ENCODE results near the gene DENND2C. TPM values are rescaled to one million over a fixed set of nuclear protein-coding genes. Genes with fewer than 3 reads are reported as not detected.

Gene DENND2C
- total RNA-seq, 1 donor from 2014 or later: 3.2 TPM

DNA sequence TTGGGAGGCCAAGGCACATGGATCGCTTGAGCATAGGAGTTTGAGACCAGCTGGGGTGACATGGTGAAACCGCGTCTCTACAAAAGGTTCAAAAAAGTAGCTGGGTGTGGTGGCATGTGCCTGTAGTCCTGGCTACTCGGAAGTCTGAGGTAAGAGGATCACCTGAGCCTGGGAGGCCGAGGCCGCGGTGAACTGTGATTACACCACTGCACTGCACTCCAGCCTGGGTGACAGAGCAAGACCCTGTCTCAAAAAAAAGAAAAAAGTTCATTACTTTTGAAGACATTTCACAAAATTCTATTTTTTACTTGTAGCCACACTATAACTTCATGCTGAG, 2.1 kb upstream of the DENND2C start:
- Histone ChIP-seq H3K4me2 (ENCODE audit: low read length) (no peak overlapping the region), H3K79me2 (ENCODE audit: insufficient read depth, low read length) (no peaks in the 10 kb centered on the region), H2AFZ (ENCODE audit: low read depth, low read length) (no peak overlapping the region), H3K36me3 (ENCODE audit: insufficient read depth, low read length) (no peaks in the 10 kb centered on the region), H3K9ac (ENCODE audit: low read length) (no peak overlapping the region), H3K4me1 (ENCODE audit: insufficient read depth, low read length) (peaks cover 9% of the 10 kb centered on the region), H4K20me1 (ENCODE audit: insufficient read depth, low read length) (no peaks in the 10 kb centered on the region), H3K27me3 (ENCODE audit: insufficient read depth, low read length) (peaks cover 3% of the 10 kb centered on the region), H3K9me3 (ENCODE audit: insufficient read depth, low read depth, low read length) (no peaks in the 10 kb centered on the region), H3K4me3 (ENCODE audit: insufficient read depth, low read depth, low read length) (no peak overlapping the region), H3K27ac (ENCODE audit: low read depth, low read length) (no peak overlapping the region)
- DNase-seq (ENCODE audit: low read depth) (no peak), FAIRE-seq (no peak)
- Mint-ChIP-seq H3K36me3 (ENCODE audit: low read depth, unreplicated experiment) (no peaks in the 10 kb centered on the region), H3K27ac (ENCODE audit: unreplicated experiment) (no peak overlapping the region), H3K4me1 (ENCODE audit: low read depth, unreplicated experiment) (peaks cover 8% of the 10 kb centered on the region), H3K4me3 (ENCODE audit: unreplicated experiment) (no peak overlapping the region), H3K27me3 (ENCODE audit: low read depth, unreplicated experiment) (peaks cover 14% of the 10 kb centered on the region), H3K9me3 (ENCODE audit: unreplicated experiment) (no peaks in the 10 kb centered on the region)
- TF ChIP-seq EZH2 (IDR thresholded peaks at IDR 0.05; ENCODE audit: insufficient read depth, low read length): no peak
- TF ChIP-seq, protein P1, sequence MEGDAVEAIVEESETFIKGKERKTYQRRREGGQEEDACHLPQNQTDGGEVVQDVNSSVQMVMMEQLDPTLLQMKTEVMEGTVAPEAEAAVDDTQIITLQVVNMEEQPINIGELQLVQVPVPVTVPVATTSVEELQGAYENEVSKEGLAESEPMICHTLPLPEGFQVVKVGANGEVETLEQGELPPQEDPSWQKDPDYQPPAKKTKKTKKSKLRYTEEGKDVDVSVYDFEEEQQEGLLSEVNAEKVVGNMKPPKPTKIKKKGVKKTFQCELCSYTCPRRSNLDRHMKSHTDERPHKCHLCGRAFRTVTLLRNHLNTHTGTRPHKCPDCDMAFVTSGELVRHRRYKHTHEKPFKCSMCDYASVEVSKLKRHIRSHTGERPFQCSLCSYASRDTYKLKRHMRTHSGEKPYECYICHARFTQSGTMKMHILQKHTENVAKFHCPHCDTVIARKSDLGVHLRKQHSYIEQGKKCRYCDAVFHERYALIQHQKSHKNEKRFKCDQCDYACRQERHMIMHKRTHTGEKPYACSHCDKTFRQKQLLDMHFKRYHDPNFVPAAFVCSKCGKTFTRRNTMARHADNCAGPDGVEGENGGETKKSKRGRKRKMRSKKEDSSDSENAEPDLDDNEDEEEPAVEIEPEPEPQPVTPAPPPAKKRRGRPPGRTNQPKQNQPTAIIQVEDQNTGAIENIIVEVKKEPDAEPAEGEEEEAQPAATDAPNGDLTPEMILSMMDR (IDR thresholded peaks at IDR 0.05; ENCODE audit: insufficient read depth, low read depth, low read length): no peak

- TF ChIP-seq EZH2 (IDR thresholded peaks at IDR 0.05; ENCODE audit: insufficient read depth, low read length): no peak
- TF ChIP-seq, protein P1 (IDR thresholded peaks at IDR 0.05; ENCODE audit: insufficient read depth, low read depth, low read length): peak; percentile 33
- Mint-ChIP-seq H3K9me3 (ENCODE audit: unreplicated experiment) (no peaks in the 10 kb centered on the region), H3K36me3 (ENCODE audit: low read depth, unreplicated experiment) (no peaks in the 10 kb centered on the region), H3K4me1 (ENCODE audit: low read depth, unreplicated experiment) (peaks cover 8% of the 10 kb centered on the region), H3K27ac (ENCODE audit: unreplicated experiment) (no peak overlapping the region), H3K27me3 (ENCODE audit: low read depth, unreplicated experiment) (peaks cover 10% of the 10 kb centered on the region), H3K4me3 (ENCODE audit: unreplicated experiment) (peak overlapping the region; percentile 58)
- FAIRE-seq: no peak
- DNase-seq (ENCODE audit: low read depth): peak; percentile 7
- H3K79me2 ChIP-seq (ENCODE audit: insufficient read depth, low read length): no peaks in the 10 kb centered on the region
- H3K4me1 ChIP-seq (ENCODE audit: insufficient read depth, low read length): peaks cover 9% of the 10 kb centered on the region
- H2AFZ ChIP-seq (ENCODE audit: low read depth, low read length): no peak overlapping the region
- H3K9ac ChIP-seq (ENCODE audit: low read length): no peak overlapping the region
- H4K20me1 ChIP-seq (ENCODE audit: insufficient read depth, low read length): no peaks in the 10 kb centered on the region
- H3K27me3 ChIP-seq (ENCODE audit: insufficient read depth, low read length): peaks cover 3% of the 10 kb centered on the region
- H3K4me3 ChIP-seq (ENCODE audit: insufficient read depth, low read depth, low read length): no peak overlapping the region
- H3K9me3 ChIP-seq (ENCODE audit: insufficient read depth, low read depth, low read length): no peaks in the 10 kb centered on the region
- H3K27ac ChIP-seq (ENCODE audit: low read depth, low read length): no peak overlapping the region
- peak overlapping the region; percentile 100 for H3K4me2 ChIP-seq (ENCODE audit: low read length)
- H3K36me3 ChIP-seq (ENCODE audit: insufficient read depth, low read length): no peaks in the 10 kb centered on the region
These were observed 1.4 kb upstream of the DENND2C start for GRCh38 chr1:114671011-114671938.
